SJCRH30 (cell line): Measurements from ENCODE around the gene GJC1. TPM values are rescaled to one million over a fixed set of nuclear protein-coding genes. Genes with fewer than 3 reads are reported as not detected.

ENCODE experiments used
- DNase-seq, 2 experiments: peaks; one replicate each; pipeline ENCODE4 v3.0.0-alpha.2; 2015 to 2020
- H3K27ac ChIP-seq: fragments of 250-450 bp; sonication (Bioruptor Pico); 2 replicates; pipeline ENCODE4 v1.5.1; 2020; ENCODE audit warnings: mild to moderate bottlenecking, moderate library complexity
- H3K27me3 ChIP-seq: fragments of 250-450 bp; sonication (Bioruptor Pico); 2 replicates; pipeline ENCODE4 v1.5.1; 2020; ENCODE audit warnings: mild to moderate bottlenecking, moderate library complexity
- H3K36me3 ChIP-seq: fragments of 250-450 bp; sonication (Bioruptor Pico); 2 replicates; pipeline ENCODE4 v1.5.1; 2020; ENCODE audit warnings: mild to moderate bottlenecking, moderate library complexity
- H3K4me1 ChIP-seq: fragments of 250-450 bp; sonication (Bioruptor Pico); 2 replicates; pipeline ENCODE4 v1.5.1; 2020; ENCODE audit warnings: mild to moderate bottlenecking, moderate library complexity
- H3K4me3 ChIP-seq: fragments of 250-450 bp; sonication (Bioruptor Pico); 2 replicates; pipeline ENCODE4 v1.5.1; 2020; ENCODE audit warnings: mild to moderate bottlenecking, moderate library complexity
- H3K9me3 ChIP-seq: fragments of 250-450 bp; sonication (Bioruptor Pico); replicated peaks from 2 replicates; pipeline ENCODE4 v1.5.1; 2020; ENCODE audit warnings: mild to moderate bottlenecking, moderate library complexity
- total RNA-seq: library from RNA; depleted of rRNA; stranded (reverse); fragments of >200 nt; shearing (Covaris generic); gene quantifications from 2 replicates; pipeline ENCODE4 v1.2.3, GENCODE V29; 2014

The GJC1 gene
- total RNA-seq, 1 experiment from 2014 or later: 47.4 TPM

- Histone ChIP-seq H3K9me3 (no peaks in the 10 kb centered on the region), H3K27ac (no peak overlapping the region)
- DNase-seq: no peak
These were observed 49.1 kb downstream of the GJC1 start for GRCh38 chr17:44780845-44781480.

GRCh38 chr17:44780161-44780560, 49.9 kb downstream of the GJC1 start:
- DNase-seq: no peak
- Histone ChIP-seq H3K4me1 (peaks cover 3% of the 10 kb centered on the region; the same call in 1 of the 2 replicates), H3K27me3 (no peaks in the 10 kb centered on the region), H3K9me3 (no peaks in the 10 kb centered on the region), H3K27ac (no peak overlapping the region), H3K4me3 (no peak overlapping the region), H3K36me3 (no peaks in the 10 kb centered on the region)

More at GRCh38 chr17:44780845-44781480, 49.1 kb downstream of the GJC1 start:
- H3K27me3 ChIP-seq: peaks cover under 1% of the 10 kb centered on the region; the same call in 1 of the 2 replicates
- H3K4me1 ChIP-seq: peaks cover 3% of the 10 kb centered on the region; the same call in 1 of the 2 replicates
- H3K4me3 ChIP-seq: no peak overlapping the region
- H3K36me3 ChIP-seq: no peaks in the 10 kb centered on the region

GRCh38 chr17:44779211-44780025, 50.7 kb downstream of the GJC1 start:
- no peaks in the 10 kb centered on the region for H3K36me3 ChIP-seq
- H3K4me3 ChIP-seq: peak overlapping the region; percentile 55
- no peaks in the 10 kb centered on the region for H3K9me3 ChIP-seq
- no peak overlapping the region for H3K27ac ChIP-seq
- peaks cover 3% of the 10 kb centered on the region; the same call in 1 of the 2 replicates for H3K4me1 ChIP-seq
- peak; percentile 86 to 89 for DNase-seq
- no peaks in the 10 kb centered on the region for H3K27me3 ChIP-seq

GRCh38 chr17:44778656-44779210, 51.4 kb downstream of the GJC1 start:
- H3K27ac ChIP-seq: no peak overlapping the region
- no peaks in the 10 kb centered on the region for H3K27me3 ChIP-seq
- no peaks in the 10 kb centered on the region for H3K9me3 ChIP-seq
- peaks cover 3% of the 10 kb centered on the region; the same call in 1 of the 2 replicates for H3K4me1 ChIP-seq
- H3K4me3 ChIP-seq: peak overlapping the region; percentile 55
- no peak for DNase-seq
- no peaks in the 10 kb centered on the region for H3K36me3 ChIP-seq

- Histone ChIP-seq H3K4me3 (no peak overlapping the region), H3K36me3 (no peaks in the 10 kb centered on the region), H3K9me3 (no peaks in the 10 kb centered on the region), H3K27ac (no peak overlapping the region), H3K27me3 (no peaks in the 10 kb centered on the region), H3K4me1 (peaks cover 3% of the 10 kb centered on the region; the same call in 1 of the 2 replicates)
- DNase-seq: no peak
These were observed 52.4 kb downstream of the GJC1 start for GRCh38 chr17:44777394-44778348.

- Histone ChIP-seq H3K27me3 (no peaks in the 10 kb centered on the region), H3K4me1 (peaks cover 3% of the 10 kb centered on the region; the same call in 1 of the 2 replicates)
These were observed 53.3 kb downstream of the GJC1 start for GRCh38 chr17:44776628-44777393.

GRCh38 chr17:44775838-44776621, 54.1 kb downstream of the GJC1 start:
- Histone ChIP-seq H3K4me3 (peak overlapping the region; percentile 57), H3K9me3 (no peaks in the 10 kb centered on the region), H3K27me3 (no peaks in the 10 kb centered on the region), H3K4me1 (no peaks in the 10 kb centered on the region), H3K27ac (no peak overlapping the region), H3K36me3 (no peaks in the 10 kb centered on the region)
- peak in 1 of 2 experiments; percentile 99 for DNase-seq

More at GRCh38 chr17:44776628-44777393, 53.3 kb downstream of the GJC1 start:
- H3K27ac ChIP-seq: no peak overlapping the region
- DNase-seq: no peak
- no peaks in the 10 kb centered on the region for H3K9me3 ChIP-seq
- no peak overlapping the region for H3K4me3 ChIP-seq
- no peaks in the 10 kb centered on the region for H3K36me3 ChIP-seq

GRCh38 chr17:44775136-44775837, 54.8 kb downstream of the GJC1 start:
- peak in 1 of 2 experiments; percentile 99 for DNase-seq
- Histone ChIP-seq H3K27me3 (peaks cover 5% of the 10 kb centered on the region), H3K4me1 (no peaks in the 10 kb centered on the region)

GRCh38 chr17:44774271-44775135, 55.6 kb downstream of the GJC1 start:
- Histone ChIP-seq H3K27me3 (peaks cover 5% of the 10 kb centered on the region), H3K27ac (no peak overlapping the region), H3K4me3 (peak overlapping the region; percentile 57), H3K9me3 (no peaks in the 10 kb centered on the region), H3K4me1 (no peaks in the 10 kb centered on the region), H3K36me3 (no peaks in the 10 kb centered on the region)
- peak; percentile 92 to 94 for DNase-seq

More at GRCh38 chr17:44775136-44775837, 54.8 kb downstream of the GJC1 start:
- H3K27ac ChIP-seq: no peak overlapping the region
- peak overlapping the region; percentile 57 for H3K4me3 ChIP-seq
- H3K36me3 ChIP-seq: no peaks in the 10 kb centered on the region
- no peaks in the 10 kb centered on the region for H3K9me3 ChIP-seq

GRCh38 chr17:44773140-44773539, 56.9 kb downstream of the GJC1 start:
- no peak for DNase-seq
- Histone ChIP-seq H3K4me3 (no peak overlapping the region), H3K27me3 (peaks cover 5% of the 10 kb centered on the region)

GRCh38 chr17:44772308-44773045, 57.6 kb downstream of the GJC1 start:
- Histone ChIP-seq H3K9me3 (no peaks in the 10 kb centered on the region), H3K27ac (no peak overlapping the region), H3K4me3 (no peak overlapping the region), H3K4me1 (no peaks in the 10 kb centered on the region), H3K27me3 (peaks cover 5% of the 10 kb centered on the region), H3K36me3 (no peaks in the 10 kb centered on the region)
- no peak for DNase-seq

More at GRCh38 chr17:44773140-44773539, 56.9 kb downstream of the GJC1 start:
- Histone ChIP-seq H3K27ac (no peak overlapping the region), H3K36me3 (no peaks in the 10 kb centered on the region), H3K9me3 (no peaks in the 10 kb centered on the region), H3K4me1 (no peaks in the 10 kb centered on the region)
